ENCODE results near the gene FXYD3. TPM values are rescaled to one million over a fixed set of nuclear protein-coding genes. Genes with fewer than 3 reads are reported as not detected.

The FXYD3 gene
- total RNA-seq, 4 donors from 2014 or later: 0.26 to 13.4 TPM; not detected in 2

- no peak for TF ChIP-seq POLR2A (IDR thresholded peaks at IDR 0.05)
- no peak for TF ChIP-seq CTCF (IDR thresholded peaks at IDR 0.05 in 4 of 5, conservative IDR thresholded peaks at IDR 0.05 in 1 of 5)
- intact Hi-C loops (cut with DNase I; ENCODE audit: low total_unique reads): no loop called here
- H3K27me3 ChIP-seq: no peaks in the 10 kb centered on the region
- H3K36me3 ChIP-seq: no peaks in the 10 kb centered on the region
- no peaks in the 10 kb centered on the region for H3K9me3 ChIP-seq
- no peak for ATAC-seq
- no peak overlapping the region for H3K4me3 ChIP-seq
- DNase-seq: no peak
- in situ Hi-C loops (cut with MboI; ENCODE audit: low sequenced_read_pairs in 4 of 4): loop anchor here in 2 of 4 donors (10.0 kb wide), 1 partner anchor 113 kb away; no protein-coding TSS in a partner anchor
- H3K27ac ChIP-seq: no peak overlapping the region
- H3K4me1 ChIP-seq: peaks cover 9 to 15% of the 10 kb centered on the region in 2 donors
Measured at GRCh38 chr19:35087393-35087792, 28.2 kb upstream of the FXYD3 start.

- in situ Hi-C loops (cut with MboI; ENCODE audit: low sequenced_read_pairs in 4 of 4) (loop anchor here in 2 of 4 donors (10.0 kb wide), 1 partner anchor 114 kb away; no protein-coding TSS in a partner anchor), intact Hi-C loops (cut with DNase I; ENCODE audit: low total_unique reads) (no loop called here)
- Histone ChIP-seq H3K4me1 (peaks cover 9 to 15% of the 10 kb centered on the region in 2 donors), H3K4me3 (no peak overlapping the region), H3K36me3 (no peaks in the 10 kb centered on the region), H3K9me3 (no peaks in the 10 kb centered on the region), H3K27me3 (no peaks in the 10 kb centered on the region), H3K27ac (no peak overlapping the region)
- TF ChIP-seq CTCF (IDR thresholded peaks at IDR 0.05 in 4 of 5, conservative IDR thresholded peaks at IDR 0.05 in 1 of 5) (no peak), POLR2A (IDR thresholded peaks at IDR 0.05) (no peak)
- ATAC-seq (no peak), DNase-seq (no peak)
Measured at GRCh38 chr19:35088131-35088913, 27.3 kb upstream of the FXYD3 start.

- intact Hi-C loops (cut with DNase I; ENCODE audit: low total_unique reads): no loop called here
- Histone ChIP-seq H3K4me3 (no peak overlapping the region), H3K27me3 (no peaks in the 10 kb centered on the region), H3K36me3 (no peaks in the 10 kb centered on the region), H3K27ac (no peak overlapping the region), H3K9me3 (no peaks in the 10 kb centered on the region), H3K4me1 (peaks cover 9 to 15% of the 10 kb centered on the region in 2 donors)
- TF ChIP-seq POLR2A (IDR thresholded peaks at IDR 0.05): no peak
- no peak for TF ChIP-seq CTCF (IDR thresholded peaks at IDR 0.05 in 4 of 5, conservative IDR thresholded peaks at IDR 0.05 in 1 of 5)
- no peak for ATAC-seq
- in situ Hi-C loops (cut with MboI; ENCODE audit: low sequenced_read_pairs in 4 of 4): loop anchor here in 2 of 4 donors (10.0 kb wide), 1 partner anchor 115 kb away; no protein-coding TSS in a partner anchor
- DNase-seq: no peak
Measured at GRCh38 chr19:35089554-35089953, 26.1 kb upstream of the FXYD3 start.

- Histone ChIP-seq H3K36me3 (no peaks in the 10 kb centered on the region), H3K9me3 (no peaks in the 10 kb centered on the region), H3K4me1 (peaks cover 9 to 15% of the 10 kb centered on the region in 2 donors), H3K4me3 (no peak overlapping the region), H3K27me3 (no peaks in the 10 kb centered on the region), H3K27ac (peak overlapping the region in 3 of 4 donors; percentile 46 to 61 (median 52))
- intact Hi-C loops (cut with DNase I; ENCODE audit: low total_unique reads) (loop anchor here (1.0 to 2.0 kb wide), 4 partner anchors 23 to 117 kb away; partner anchors contain the start of gene LGI4), in situ Hi-C loops (cut with MboI; ENCODE audit: low sequenced_read_pairs in 4 of 4) (loop anchor here in 1 of 4 donors (10.0 kb wide), 1 partner anchor 45 kb away; the partner anchor contains the start of gene HPN)
- ATAC-seq (no peak), DNase-seq (no peak)
- TF ChIP-seq CTCF (IDR thresholded peaks at IDR 0.05 in 4 of 5, conservative IDR thresholded peaks at IDR 0.05 in 1 of 5): no peak
- TF ChIP-seq POLR2A (IDR thresholded peaks at IDR 0.05): no peak
Measured at GRCh38 chr19:35090160-35090505, 25.5 kb upstream of the FXYD3 start.

Measured in gastrocnemius medialis (tissue), 4 donors.